BE2C (cell line): ENCODE measurements around the gene SYNPO.

ENCODE experiments used
- DNase-seq: peaks from one replicate; pipeline ENCODE4 v3.0.0-alpha.2; 2020
- H3K27me3 ChIP-seq: fragments of 250-450 bp; sonication (Bioruptor Pico); 2 replicates; pipeline ENCODE4 v1.5.1; 2020; ENCODE audit warnings: mild to moderate bottlenecking
- H3K36me3 ChIP-seq: fragments of 250-450 bp; sonication (Bioruptor Pico); 2 replicates; pipeline ENCODE4 v1.5.1; 2020; ENCODE audit warnings: mild to moderate bottlenecking
- H3K4me1 ChIP-seq: fragments of 250-450 bp; sonication (Bioruptor Pico); 2 replicates; pipeline ENCODE4 v1.5.1; 2020
- H3K4me3 ChIP-seq: 2 replicates; pipeline ENCODE4 v1.5.1; 2011; ENCODE audit warnings: low read depth, low read length
- H3K9me3 ChIP-seq: fragments of 250-450 bp; sonication (Bioruptor Pico); 2 replicates; pipeline ENCODE4 v1.5.1; 2020
- CTCF ChIP-seq: IDR thresholded peaks from 2 replicates; pipeline ENCODE4 v1.5.1; 2012; ENCODE audit warnings: mild to moderate bottlenecking, low read depth, low read length

The SYNPO gene

GRCh38 chr5:150706776-150707390 is 66.4 kb downstream of the SYNPO start:
- Histone ChIP-seq H3K4me1 (no peaks in the 10 kb centered on the region), H3K36me3 (peaks cover 28% of the 10 kb centered on the region), H3K27me3 (no peaks in the 10 kb centered on the region), H3K4me3 (no peak overlapping the region), H3K9me3 (no peaks in the 10 kb centered on the region)
- DNase-seq, result no peak
- TF ChIP-seq CTCF, result no peak
